Left renal cortex interstitium (tissue), 4 donors: ENCODE data around the gene EIF2AK2. TPM values are rescaled to one million over a fixed set of nuclear protein-coding genes. Genes with fewer than 3 reads are reported as not detected.

Experiments
- polyA plus RNA-seq, 4 donors: library from polyadenylated mRNA; unstranded; fragments of 120-200 nt; gene quantifications; one replicate each; pipeline ENCODE4 v1.2.1, GENCODE V29; 2013; ENCODE audit not compliant: insufficient read length in 4 of 4

The EIF2AK2 gene
- polyA plus RNA-seq, 4 donors = 31.1 to 38.9 (median 32.9) TPM

Other genes starting within 250 kb of the EIF2AK2 start
- 10 to 100 TPM; 19.0 to 22.6 (median 21.5) TPM for gene STRN, start 190.4 kb downstream of the EIF2AK2 start, polyA plus RNA-seq
- 10 to 100 TPM; 18.3 to 25.9 (median 22.9) TPM for gene HEATR5B, start 72.6 kb downstream of the EIF2AK2 start, polyA plus RNA-seq
- 10 to 100 TPM in 2 of 4 donors, 1 to 10 TPM in 2; 8.7 to 11.2 (median 10.3) TPM for gene GPATCH11, start 72.5 kb downstream of the EIF2AK2 start, polyA plus RNA-seq
- gene SULT6B1, start 31.7 kb upstream of the EIF2AK2 start, polyA plus RNA-seq = not detected
- 10 to 100 TPM; 47.7 to 65.8 (median 57.8) TPM for gene CEBPZOS, start 39.5 kb upstream of the EIF2AK2 start, polyA plus RNA-seq
- 10 to 100 TPM; 70.3 to 95.6 (median 84.5) TPM for gene CEBPZ, start 74.6 kb upstream of the EIF2AK2 start, polyA plus RNA-seq
- 10 to 100 TPM; 15.6 to 32.5 (median 29.5) TPM for gene NDUFAF7, start 74.7 kb upstream of the EIF2AK2 start, polyA plus RNA-seq
- 10 to 100 TPM; 43.9 to 54.9 (median 50.4) TPM for gene PRKD3, start 167.9 kb upstream of the EIF2AK2 start, polyA plus RNA-seq
- 10 to 100 TPM; 11.5 to 15.1 (median 14.0) TPM for gene QPCT, start 187.7 kb upstream of the EIF2AK2 start, polyA plus RNA-seq